ENCODE measurements around the gene DLEU7.

Gene DLEU7

DNA sequence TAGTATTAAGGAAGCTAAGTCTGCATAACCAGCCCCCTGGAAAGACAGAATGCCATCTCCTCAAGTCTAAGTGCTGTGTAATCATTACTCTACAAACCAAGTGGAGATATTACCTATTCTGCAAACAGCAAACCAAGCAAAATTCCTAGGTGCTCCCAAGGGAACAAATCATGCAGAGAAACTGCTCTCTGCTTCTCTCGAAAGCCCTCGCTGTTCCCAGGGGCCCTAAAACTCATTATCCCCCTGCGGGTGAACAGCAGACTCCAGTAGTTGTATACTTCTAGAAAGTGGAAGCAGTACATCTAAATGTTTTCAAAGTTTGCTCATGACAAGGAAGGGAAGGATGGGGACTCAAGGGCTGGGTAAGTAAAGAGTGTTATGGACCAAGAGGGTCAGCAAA lies 3.2 kb downstream of the DLEU7 start:
- Histone ChIP-seq H2BK15ac (ENCODE audit: low read length) (no peak overlapping the region), H3K4me3 (ENCODE audit: low read length in 2 of 2) (no peak overlapping the region), H3K23ac (ENCODE audit: low read depth, low read length, poor library complexity) (no peak overlapping the region), H3K27ac (replicated peaks; ENCODE audit: low read length) (no peak overlapping the region), H3K36me3 (replicated peaks in 1 of 2; ENCODE audit: control insufficient read depth in 2 of 2, insufficient read depth in 2 of 2, low read length in 2 of 2) (peaks cover 0 to 16% of the 10 kb centered on the region in 2 donors), H3K9ac (ENCODE audit: low read depth, low read length, poor library complexity) (no peak overlapping the region), H3K79me1 (ENCODE audit: low read depth, low read length) (no peaks in the 10 kb centered on the region), H3K4me2 (ENCODE audit: insufficient read depth, low read length, poor library complexity, severe bottlenecking) (no peak overlapping the region), H4K91ac (ENCODE audit: low read depth, low read length, poor library complexity) (no peak overlapping the region), H3K18ac (ENCODE audit: low read length) (no peak overlapping the region), H3K4ac (ENCODE audit: low read length) (no peak overlapping the region), H2BK120ac (ENCODE audit: low read depth, low read length) (no peak overlapping the region), H2BK12ac (ENCODE audit: low read length) (no peak overlapping the region), H3K27me3 (ENCODE audit: control insufficient read depth in 3 of 3, insufficient read depth in 3 of 3, low read depth in 1 of 3, low read length in 3 of 3) (peaks cover 0 to 18% (median 0%) of the 10 kb centered on the region in 3 experiments), H3K4me1 (ENCODE audit: control insufficient read depth in 2 of 2, insufficient read depth in 1 of 2, low read depth in 1 of 2, low read length in 2 of 2) (peaks cover 9 to 18% of the 10 kb centered on the region in 2 donors), H2BK5ac (ENCODE audit: low read length) (no peak overlapping the region), H2AFZ (ENCODE audit: low read length) (no peak overlapping the region), H3K14ac (ENCODE audit: low read length) (no peak overlapping the region), H2AK5ac (ENCODE audit: low read depth, low read length) (no peak overlapping the region), H3K9me3 (replicated peaks in 1 of 2; ENCODE audit: control insufficient read depth in 2 of 2, insufficient read depth in 1 of 2, low read depth in 1 of 2, low read length in 2 of 2) (no peaks in the 10 kb centered on the region), H4K8ac (ENCODE audit: low read depth, low read length) (no peak overlapping the region)
- no peak for DNase-seq (ENCODE audit: low spot score)
- no CpG with 5 or more reads among the region's 3 CpGs for WGBS, 2 donors (ENCODE audit: extremely low coverage in 2 of 2, insufficient read length in 2 of 2, insufficient replicate concordance in 1 of 2)

DNA sequence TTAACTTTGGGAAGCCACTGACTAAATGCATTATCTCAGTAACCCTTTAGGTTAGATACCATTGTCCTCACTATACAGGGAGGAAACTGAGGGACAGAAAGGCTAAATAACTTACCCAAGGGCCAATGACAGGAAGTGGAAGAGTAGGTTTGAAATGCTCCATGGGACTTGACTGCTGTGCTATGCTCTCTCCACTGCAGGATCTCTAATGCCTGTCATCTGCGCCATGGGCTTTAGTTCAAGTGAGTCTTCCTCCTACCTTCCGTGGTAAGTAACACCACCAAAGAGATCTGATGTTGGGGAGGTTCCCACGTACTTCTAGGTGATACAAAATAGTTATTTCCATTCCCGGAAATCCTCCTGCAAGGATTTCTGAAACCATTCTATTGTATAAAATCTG lies 3.7 kb downstream of the DLEU7 start:
- Histone ChIP-seq H3K23ac (ENCODE audit: low read depth, low read length, poor library complexity) (no peak overlapping the region), H3K27me3 (ENCODE audit: control insufficient read depth in 3 of 3, insufficient read depth in 3 of 3, low read depth in 1 of 3, low read length in 3 of 3) (peaks cover 0 to 16% (median 0%) of the 10 kb centered on the region in 3 experiments), H4K91ac (ENCODE audit: low read depth, low read length, poor library complexity) (no peak overlapping the region), H2BK120ac (ENCODE audit: low read depth, low read length) (no peak overlapping the region), H3K4me3 (ENCODE audit: low read length in 2 of 2) (no peak overlapping the region), H2BK12ac (ENCODE audit: low read length) (no peak overlapping the region), H4K8ac (ENCODE audit: low read depth, low read length) (no peak overlapping the region), H3K18ac (ENCODE audit: low read length) (no peak overlapping the region), H3K4me1 (ENCODE audit: control insufficient read depth in 2 of 2, insufficient read depth in 1 of 2, low read depth in 1 of 2, low read length in 2 of 2) (peaks cover 9 to 15% of the 10 kb centered on the region in 2 donors), H2BK15ac (ENCODE audit: low read length) (no peak overlapping the region), H3K36me3 (replicated peaks in 1 of 2; ENCODE audit: control insufficient read depth in 2 of 2, insufficient read depth in 2 of 2, low read length in 2 of 2) (peaks cover 0 to 16% of the 10 kb centered on the region in 2 donors), H3K9ac (ENCODE audit: low read depth, low read length, poor library complexity) (no peak overlapping the region), H2AK5ac (ENCODE audit: low read depth, low read length) (no peak overlapping the region), H3K27ac (replicated peaks; ENCODE audit: low read length) (no peak overlapping the region), H3K9me3 (replicated peaks in 1 of 2; ENCODE audit: control insufficient read depth in 2 of 2, insufficient read depth in 1 of 2, low read depth in 1 of 2, low read length in 2 of 2) (no peaks in the 10 kb centered on the region), H3K79me1 (ENCODE audit: low read depth, low read length) (no peaks in the 10 kb centered on the region), H3K4ac (ENCODE audit: low read length) (no peak overlapping the region), H2BK5ac (ENCODE audit: low read length) (no peak overlapping the region), H3K14ac (ENCODE audit: low read length) (no peak overlapping the region), H3K4me2 (ENCODE audit: insufficient read depth, low read length, poor library complexity, severe bottlenecking) (no peak overlapping the region), H2AFZ (ENCODE audit: low read length) (no peak overlapping the region)
- no peak for DNase-seq (ENCODE audit: low spot score)
- WGBS, 2 donors (ENCODE audit: extremely low coverage in 2 of 2, insufficient read length in 2 of 2, insufficient replicate concordance in 1 of 2) = no CpG with 5 or more reads among the region's 4 CpGs

DNA sequence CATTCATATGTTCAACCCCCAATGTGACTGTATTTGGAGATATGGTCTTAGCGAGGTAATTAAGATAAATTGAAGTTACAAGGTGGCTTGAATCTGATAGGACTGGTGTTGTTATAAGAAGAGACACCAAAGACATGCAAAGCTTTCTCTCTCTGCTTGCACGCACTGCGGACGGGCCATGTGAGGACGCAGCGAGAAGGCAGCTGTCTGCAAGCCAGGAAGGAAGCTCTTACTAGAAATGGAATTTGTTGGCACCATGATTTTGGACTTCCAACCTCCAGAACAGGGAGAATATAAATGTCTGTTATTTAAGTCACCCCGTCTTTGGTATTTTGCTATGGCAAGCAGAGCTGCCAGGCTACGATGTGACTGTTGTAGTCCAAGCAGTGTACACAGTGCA lies 4.8 kb downstream of the DLEU7 start:
- Histone ChIP-seq H4K91ac (ENCODE audit: low read depth, low read length, poor library complexity) (no peak overlapping the region), H3K4ac (ENCODE audit: low read length) (no peak overlapping the region), H3K4me3 (ENCODE audit: low read length in 2 of 2) (no peak overlapping the region), H3K4me1 (ENCODE audit: control insufficient read depth in 2 of 2, insufficient read depth in 1 of 2, low read depth in 1 of 2, low read length in 2 of 2) (peaks cover 4 to 7% of the 10 kb centered on the region in 2 donors), H3K9me3 (replicated peaks in 1 of 2; ENCODE audit: control insufficient read depth in 2 of 2, insufficient read depth in 1 of 2, low read depth in 1 of 2, low read length in 2 of 2) (peaks cover 0 to 3% of the 10 kb centered on the region in 2 donors), H2AFZ (ENCODE audit: low read length) (no peak overlapping the region), H3K27me3 (ENCODE audit: control insufficient read depth in 3 of 3, insufficient read depth in 3 of 3, low read depth in 1 of 3, low read length in 3 of 3) (peaks cover 0 to 16% (median 0%) of the 10 kb centered on the region in 3 experiments), H2BK12ac (ENCODE audit: low read length) (no peak overlapping the region), H3K79me1 (ENCODE audit: low read depth, low read length) (no peaks in the 10 kb centered on the region), H4K8ac (ENCODE audit: low read depth, low read length) (no peak overlapping the region), H3K4me2 (ENCODE audit: insufficient read depth, low read length, poor library complexity, severe bottlenecking) (no peak overlapping the region), H3K36me3 (replicated peaks in 1 of 2; ENCODE audit: control insufficient read depth in 2 of 2, insufficient read depth in 2 of 2, low read length in 2 of 2) (peaks cover 0 to 16% of the 10 kb centered on the region in 2 donors), H3K23ac (ENCODE audit: low read depth, low read length, poor library complexity) (no peak overlapping the region), H2BK5ac (ENCODE audit: low read length) (no peak overlapping the region), H2BK15ac (ENCODE audit: low read length) (no peak overlapping the region), H3K27ac (replicated peaks; ENCODE audit: low read length) (no peak overlapping the region), H3K18ac (ENCODE audit: low read length) (no peak overlapping the region), H3K9ac (ENCODE audit: low read depth, low read length, poor library complexity) (no peak overlapping the region), H2AK5ac (ENCODE audit: low read depth, low read length) (no peak overlapping the region), H3K14ac (ENCODE audit: low read length) (no peak overlapping the region), H2BK120ac (ENCODE audit: low read depth, low read length) (no peak overlapping the region)
- DNase-seq (ENCODE audit: low spot score) = no peak
- no CpG with 5 or more reads among the region's 8 CpGs for WGBS, 2 donors (ENCODE audit: extremely low coverage in 2 of 2, insufficient read length in 2 of 2, insufficient replicate concordance in 1 of 2)

DNA sequence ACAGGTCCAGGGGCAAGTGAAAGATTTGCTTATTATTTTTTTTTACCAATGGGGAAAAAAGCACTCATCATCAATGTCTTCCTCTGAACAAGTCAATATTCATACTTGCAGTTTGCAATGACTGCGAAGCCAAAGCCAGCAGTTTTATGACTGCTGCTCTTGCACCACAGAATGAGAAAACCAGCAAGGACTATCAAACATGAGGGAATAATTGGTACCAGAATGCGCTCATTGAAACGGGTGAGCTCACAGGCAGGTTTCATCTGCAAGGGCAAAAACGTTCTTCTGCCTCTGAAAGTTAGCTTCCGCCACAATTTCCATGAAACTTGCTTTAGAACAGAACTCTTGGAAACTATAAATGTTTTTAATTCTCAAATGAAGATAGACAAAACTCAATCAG lies 5.5 kb downstream of the DLEU7 start:
- Histone ChIP-seq H4K8ac (ENCODE audit: low read depth, low read length) (no peak overlapping the region), H2BK5ac (ENCODE audit: low read length) (no peak overlapping the region), H3K23ac (ENCODE audit: low read depth, low read length, poor library complexity) (no peak overlapping the region), H4K91ac (ENCODE audit: low read depth, low read length, poor library complexity) (no peak overlapping the region), H3K9me3 (replicated peaks in 1 of 2; ENCODE audit: control insufficient read depth in 2 of 2, insufficient read depth in 1 of 2, low read depth in 1 of 2, low read length in 2 of 2) (peaks cover 0 to 3% of the 10 kb centered on the region in 2 donors), H3K4me1 (ENCODE audit: control insufficient read depth in 2 of 2, insufficient read depth in 1 of 2, low read depth in 1 of 2, low read length in 2 of 2) (peaks cover 4 to 7% of the 10 kb centered on the region in 2 donors), H3K36me3 (replicated peaks in 1 of 2; ENCODE audit: control insufficient read depth in 2 of 2, insufficient read depth in 2 of 2, low read length in 2 of 2) (peaks cover 0 to 16% of the 10 kb centered on the region in 2 donors), H2BK12ac (ENCODE audit: low read length) (no peak overlapping the region), H3K4ac (ENCODE audit: low read length) (no peak overlapping the region), H3K27ac (replicated peaks; ENCODE audit: low read length) (no peak overlapping the region), H3K14ac (ENCODE audit: low read length) (no peak overlapping the region), H3K4me3 (ENCODE audit: low read length in 2 of 2) (no peak overlapping the region), H3K18ac (ENCODE audit: low read length) (no peak overlapping the region), H3K4me2 (ENCODE audit: insufficient read depth, low read length, poor library complexity, severe bottlenecking) (no peak overlapping the region), H2AFZ (ENCODE audit: low read length) (no peak overlapping the region), H3K79me1 (ENCODE audit: low read depth, low read length) (no peaks in the 10 kb centered on the region), H2BK120ac (ENCODE audit: low read depth, low read length) (no peak overlapping the region), H2AK5ac (ENCODE audit: low read depth, low read length) (no peak overlapping the region), H2BK15ac (ENCODE audit: low read length) (no peak overlapping the region), H3K27me3 (ENCODE audit: control insufficient read depth in 3 of 3, insufficient read depth in 3 of 3, low read depth in 1 of 3, low read length in 3 of 3) (peaks cover 0 to 15% (median 0%) of the 10 kb centered on the region in 3 experiments), H3K9ac (ENCODE audit: low read depth, low read length, poor library complexity) (no peak overlapping the region)
- DNase-seq (ENCODE audit: low spot score) = no peak
- no CpG with 5 or more reads among the region's 5 CpGs for WGBS, 2 donors (ENCODE audit: extremely low coverage in 2 of 2, insufficient read length in 2 of 2, insufficient replicate concordance in 1 of 2)
